ENCODE data around the gene ABCB11. TPM values are rescaled to one million over a fixed set of nuclear protein-coding genes. Genes with fewer than 3 reads are reported as not detected.

ABCB11 gene
- total and polyA plus RNA-seq, 11 donors = 0.05 to 0.10 (median 0.09) TPM; not detected in 6

- no peak overlapping the region for H3K27ac ChIP-seq
- DNase-seq = no peak
- no peak overlapping the region for H3K4me3 ChIP-seq
- no peaks in the 10 kb centered on the region for H3K4me1 ChIP-seq
- H3K9me3 ChIP-seq = no peaks in the 10 kb centered on the region
- 81 to 95% (median 91%) methylated on average over 3 of the region's 3 CpGs for WGBS, 4 donors
- intact Hi-C loops (cut with DNase I) = loop anchor here in 1 of 10 donors (10.0 kb wide), 1 partner anchor 803 kb away; no protein-coding TSS in a partner anchor
- H3K36me3 ChIP-seq = no peaks in the 10 kb centered on the region
- peaks cover 0 to 6% (median 0%) of the 10 kb centered on the region in 9 donors for H3K27me3 ChIP-seq
- no peak for ATAC-seq
- TF ChIP-seq POLR2A (IDR thresholded peaks at IDR 0.05) (no peak), CTCF (IDR thresholded peaks at IDR 0.05) (no peak)
Observed at GRCh38 chr2:168928113-168928831, 102.9 kb downstream of the ABCB11 start.

GRCh38 chr2:168926621-168927386, 104.3 kb downstream of the ABCB11 start:
- WGBS, 4 donors = 69 to 80% (median 72%) methylated on average over 3 of the region's 3 CpGs
- TF ChIP-seq CTCF (IDR thresholded peaks at IDR 0.05) (no peak), POLR2A (IDR thresholded peaks at IDR 0.05) (no peak)

GRCh38 chr2:168920504-168921157, 110.5 kb downstream of the ABCB11 start:
- DNase-seq = no peak
- ATAC-seq = no peak
- intact Hi-C loops (cut with DNase I) = loop anchor here (1.0 to 10.0 kb wide), 7 partner anchors 143 to 796 kb away; no protein-coding TSS in a partner anchor
- H3K27ac ChIP-seq = no peak overlapping the region
- no peaks in the 10 kb centered on the region for H3K4me1 ChIP-seq
- WGBS, 4 donors = 22 to 24% (median 23%) methylated on average over 4 of the region's 4 CpGs
- H3K36me3 ChIP-seq = no peaks in the 10 kb centered on the region
- TF ChIP-seq POLR2A (IDR thresholded peaks at IDR 0.05) (no peak), CTCF (IDR thresholded peaks at IDR 0.05) (peak; percentile 44 to 73 (median 67))
- no peak overlapping the region for H3K4me3 ChIP-seq
- H3K27me3 ChIP-seq = peaks cover 0 to under 1% (median 0%) of the 10 kb centered on the region in 9 donors
- H3K9me3 ChIP-seq = peaks cover 0 to 2% (median 0%) of the 10 kb centered on the region in 12 donors

More at GRCh38 chr2:168926621-168927386, 104.3 kb downstream of the ABCB11 start:
- H3K36me3 ChIP-seq = no peaks in the 10 kb centered on the region
- H3K4me1 ChIP-seq = no peaks in the 10 kb centered on the region
- no peaks in the 10 kb centered on the region for H3K9me3 ChIP-seq
- H3K27ac ChIP-seq = no peak overlapping the region
- ATAC-seq = no peak
- intact Hi-C loops (cut with DNase I) = loop anchor here in 1 of 10 donors (10.0 kb wide), 1 partner anchor 802 kb away; no protein-coding TSS in a partner anchor
- H3K27me3 ChIP-seq = peaks cover 0 to 6% (median 0%) of the 10 kb centered on the region in 9 donors
- DNase-seq = no peak
- H3K4me3 ChIP-seq = no peak overlapping the region
